HepG2 (cell line): ENCODE data around the gene TP53TG5. TPM values are rescaled to one million over a fixed set of nuclear protein-coding genes. Genes with fewer than 3 reads are reported as not detected.

Experiments used
- ATAD3A ChIP-seq: sonication (generic); formaldehyde crosslinking; IDR thresholded peaks from 2 replicates; pipeline ENCODE4 v1.4.0; 2020; ENCODE audit warnings: missing genetic modification reagents
- CCAR2 ChIP-seq: fragments of 200-400 bp; formaldehyde crosslinking; optimal IDR thresholded peaks from 2 replicates; pipeline ENCODE3; 2018; ENCODE audit warnings: low read depth, mild to moderate bottlenecking, low read length, moderate library complexity
- GATA4 ChIP-seq: sonication (generic); IDR thresholded peaks from 2 replicates; pipeline ENCODE4 v1.6.1; 2016; ENCODE audit warnings: antibody characterized with exemption, low read depth, borderline replicate concordance
- ISX ChIP-seq: sonication (generic); formaldehyde crosslinking; conservative IDR thresholded peaks from 2 replicates; pipeline ENCODE4 v1.5.0; 2020; ENCODE audit warnings: missing genetic modification reagents
- KLF11 ChIP-seq: IDR thresholded peaks from 2 replicates; pipeline ENCODE4 v1.6.1; 2016; ENCODE audit warnings: missing compliant biosample characterization
- MXI1 ChIP-seq: IDR thresholded peaks from 3 replicates; pipeline ENCODE4 v1.6.1; 2012; ENCODE audit warnings: low read depth, low read length, inconsistent platforms, borderline replicate concordance
- NPAS2 ChIP-seq: sonication (generic); formaldehyde crosslinking; IDR thresholded peaks from 2 replicates; pipeline ENCODE4 v1.8.0; 2022; ENCODE audit warnings: mild to moderate bottlenecking, missing genetic modification reagents, borderline replicate concordance
- NR3C1 ChIP-seq: sonication (generic); formaldehyde crosslinking; IDR thresholded peaks from 2 replicates; pipeline ENCODE4 v1.4.0; 2020; ENCODE audit warnings: missing genetic modification reagents
- PPARG ChIP-seq: conservative IDR thresholded peaks from 2 replicates; pipeline ENCODE4 v1.6.1; 2016; ENCODE audit warnings: missing biosample characterization, missing genetic modification reagents
- SP140L ChIP-seq: sonication (generic); formaldehyde crosslinking; IDR thresholded peaks from 2 replicates; pipeline ENCODE4 v1.4.0; 2020; ENCODE audit warnings: missing genetic modification reagents, borderline replicate concordance
- SP2 ChIP-seq: sonication (generic); formaldehyde crosslinking; IDR thresholded peaks from 2 replicates; pipeline ENCODE4 v1.5.1; 2020; ENCODE audit warnings: mild to moderate bottlenecking, missing genetic modification reagents
- SRSF4 ChIP-seq: fragments of 200-400 bp; formaldehyde crosslinking; IDR thresholded peaks from one replicate; pipeline ENCODE4 v1.6.1; 2018; ENCODE audit warnings: mild to moderate bottlenecking, low read depth, low read length, moderate library complexity; ENCODE audit not compliant: poor library complexity, severe bottlenecking
- STAT6 ChIP-seq: sonication (generic); formaldehyde crosslinking; IDR thresholded peaks from 2 replicates; pipeline ENCODE4 v1.4.0; 2020; ENCODE audit warnings: missing genetic modification reagents, mild to moderate bottlenecking, borderline replicate concordance
- SYNCRIP ChIP-seq: fragments of 200-400 bp; formaldehyde crosslinking; IDR thresholded peaks from 2 replicates; pipeline ENCODE4 v1.6.1; 2018; ENCODE audit warnings: mild to moderate bottlenecking, low read depth, low read length; ENCODE audit not compliant: insufficient read depth
- TCF7 ChIP-seq: sonication (generic); IDR thresholded peaks from 2 replicates; pipeline ENCODE4 v1.6.1; 2016; ENCODE audit warnings: antibody characterized with exemption, low read depth
- TERF1 ChIP-seq: sonication (generic); formaldehyde crosslinking; IDR thresholded peaks from 2 replicates; pipeline ENCODE4 v1.8.0; 2022; ENCODE audit warnings: mild to moderate bottlenecking, missing genetic modification reagents, moderate library complexity
- THRA ChIP-seq: sonication (generic); formaldehyde crosslinking; IDR thresholded peaks from 2 replicates; pipeline ENCODE4 v1.4.0; 2020; ENCODE audit warnings: missing genetic modification reagents, borderline replicate concordance
- ZC3H4 ChIP-seq: sonication (generic); formaldehyde crosslinking; IDR thresholded peaks from 2 replicates; pipeline ENCODE4 v1.4.0; 2020; ENCODE audit warnings: missing genetic modification reagents, borderline replicate concordance
- ZEB1 ChIP-seq: IDR thresholded peaks from 2 replicates; pipeline ENCODE4 v1.6.1; 2012; ENCODE audit warnings: mild to moderate bottlenecking, low read depth, inconsistent platforms; ENCODE audit not compliant: insufficient replicate concordance
- ZFAT ChIP-seq: sonication (generic); formaldehyde crosslinking; conservative IDR thresholded peaks from 2 replicates; pipeline ENCODE4 v1.8.1; 2023; ENCODE audit warnings: missing genetic modification reagents, inconsistent platforms
- ZNF256 ChIP-seq: sonication (generic); formaldehyde crosslinking; conservative IDR thresholded peaks from 2 replicates; pipeline ENCODE4 v1.4.0; 2020; ENCODE audit warnings: missing genetic modification reagents
- ZNF343 ChIP-seq: sonication (generic); formaldehyde crosslinking; IDR thresholded peaks from 2 replicates; pipeline ENCODE4 v1.4.0; 2020; ENCODE audit warnings: mild to moderate bottlenecking, missing genetic modification reagents
- ZNF512 ChIP-seq: sonication (generic); formaldehyde crosslinking; IDR thresholded peaks from 2 replicates; pipeline ENCODE4 v1.4.0; 2020; ENCODE audit warnings: mild to moderate bottlenecking, missing genetic modification reagents
- polyA plus RNA-seq, 8 experiments: library from polyadenylated mRNA; depleted of rRNA in 3 of 8; stranded (reverse) in 7 of 8; unstranded in 1 of 8; fragments of >200 nt; fragmentation: Illumina TruSeq in 4 of 8; extraction: Trizol in 4 of 8; gene quantifications; 2 replicates each; pipeline versions ENCODE4 v1.2.1 to v1.2.3, GENCODE V29; 2011 to 2016; ENCODE audit warnings: low read depth in 4 of 8, missing spikeins in 1 of 8, mixed read lengths in 1 of 8; ENCODE audit not compliant: insufficient read depth in 1 of 8
- total RNA-seq, 5 experiments: library from RNA; depleted of rRNA; stranded (reverse); fragments of >200 nt; fragmentation: Illumina TruSeq; extraction: Trizol; gene quantifications; 2 replicates each; pipeline ENCODE4 v1.2.3, GENCODE V29; 2016; ENCODE audit warnings: low read depth in 1 of 5

TP53TG5 gene
- total and polyA plus RNA-seq, 2 of the 13 experiments (the other 11 are each of a cell fraction or from before 2014, with no cell fraction given): 0.11 TPM; not detected in 1

GRCh38 chr20:45415822-45416637 is 37.9 kb upstream of the TP53TG5 start, which contains the start of gene PIGT (continued):
- TF ChIP-seq STAT6 (CRISPR knock-in tag) (0 out of 2 replicates have a peak, but pooled peaks have one; percentile 32), ZNF512 (CRISPR knock-in tag) (peak; percentile 52; the same call in 1 of the 2 replicates), TCF7 (no peak), ZC3H4 (CRISPR knock-in tag) (0 out of 2 replicates have a peak, but pooled peaks have one; percentile 59), GATA4 (peak; percentile 84), ATAD3A (no peak), PPARG (CRISPR knock-in tag) (0 out of 2 replicates have a peak, but pooled peaks have one; percentile 40), SYNCRIP (no peak), KLF11 (CRISPR knock-in tag) (peak; percentile 95), TERF1 (CRISPR knock-in tag) (no peak), THRA (CRISPR knock-in tag) (no peak; the same call in none of the 2 replicates), NPAS2 (CRISPR knock-in tag) (no peak), SRSF4 (no peak), ISX (CRISPR knock-in tag) (no peak; the same call in 1 of the 2 replicates), MXI1 (peak; percentile 97; the same call in 2 of the 3 replicates), ZEB1 (no peak), SP2 (CRISPR knock-in tag) (peak; percentile 92), ZNF256 (CRISPR knock-in tag) (no peak; the same call in 1 of the 2 replicates), CCAR2 (no peak), ZFAT (CRISPR knock-in tag) (0 out of 2 replicates have a peak, but pooled peaks have one; percentile 55), NR3C1 (CRISPR knock-in tag) (no peak), SP140L (0 out of 2 replicates have a peak, but pooled peaks have one; percentile 51), ZNF343 (CRISPR knock-in tag) (peak; percentile 36; the same call in 1 of the 2 replicates)
